Putamen (tissue), 1 donor: ENCODE measurements around the gene CORO2B.

Experiments used
- DNase-seq: peaks from one replicate; pipeline ENCODE4 v3.0.0-alpha.2; 2016; ENCODE audit warnings: low spot score

CORO2B gene

GRCh38 chr15:68578980-68579935, at the start of gene CORO2B:
Gene CORO2B, plus strand, starts transcription at chr15:68578993. Its CDS starts 270 bp downstream, at chr15:68579263.
- no peak for DNase-seq

- no peak for DNase-seq
Measured at GRCh38 chr15:68531387-68532179, 47.2 kb upstream of the CORO2B start.

GRCh38 chr15:68536331-68537095, 42.3 kb upstream of the CORO2B start:
- no peak for DNase-seq

- DNase-seq, result no peak
Measured at GRCh38 chr15:68537097-68537496, 41.7 kb upstream of the CORO2B start.

- no peak for DNase-seq
Measured at GRCh38 chr15:68537506-68537905, 41.3 kb upstream of the CORO2B start.

- no peak for DNase-seq
Measured at GRCh38 chr15:68538311-68538710, 40.5 kb upstream of the CORO2B start.

GRCh38 chr15:68541743-68542142, 37.0 kb upstream of the CORO2B start:
- no peak for DNase-seq

GRCh38 chr15:68542348-68542747, 36.4 kb upstream of the CORO2B start:
- no peak for DNase-seq

- no peak for DNase-seq
Measured at GRCh38 chr15:68542771-68543164, 36.0 kb upstream of the CORO2B start.

GRCh38 chr15:68543165-68544008, 35.4 kb upstream of the CORO2B start:
- DNase-seq, result no peak

- DNase-seq, result no peak
Measured at GRCh38 chr15:68546318-68546717, 32.5 kb upstream of the CORO2B start.

- DNase-seq, result no peak
Measured at GRCh38 chr15:68548364-68548763, 30.4 kb upstream of the CORO2B start.

- DNase-seq, result no peak
Measured at GRCh38 chr15:68550004-68550403, 28.8 kb upstream of the CORO2B start.

- peak; percentile 62 for DNase-seq
Measured at GRCh38 chr15:68550498-68551295, 28.1 kb upstream of the CORO2B start.

GRCh38 chr15:68551296-68551635, 27.5 kb upstream of the CORO2B start:
- DNase-seq, result no peak

- no peak for DNase-seq
Measured at GRCh38 chr15:68552344-68552743, 26.4 kb upstream of the CORO2B start.

GRCh38 chr15:68552773-68553172, 26.0 kb upstream of the CORO2B start:
- DNase-seq, result peak; percentile 84

GRCh38 chr15:68553314-68553993, 25.3 kb upstream of the CORO2B start:
- DNase-seq, result no peak

GRCh38 chr15:68553994-68554720, 24.6 kb upstream of the CORO2B start:
- DNase-seq, result peak; percentile 57
